Nephron (organoid): ENCODE results near the gene UBR4.

Source experiments
- H3K27ac Mint-ChIP-seq, 3 experiments: 2 replicates each; pipeline ENCODE4 v1.8.0; 2020; ENCODE audit warnings: mixed read lengths in 3 of 3, mild to moderate bottlenecking in 2 of 3, moderate library complexity in 1 of 3
- H3K27me3 Mint-ChIP-seq: 2 replicates; pipeline ENCODE4 v1.8.0; 2021; ENCODE audit warnings: low read depth, mild to moderate bottlenecking, moderate library complexity, mixed read lengths
- H3K36me3 Mint-ChIP-seq: 2 replicates; pipeline ENCODE4 v1.8.0; 2020; ENCODE audit warnings: low read depth, mixed read lengths
- H3K4me1 Mint-ChIP-seq: 2 replicates; pipeline ENCODE4 v1.8.0; 2020; ENCODE audit warnings: mixed read lengths
- H3K4me3 Mint-ChIP-seq, 3 experiments: 2 replicates each; pipeline ENCODE4 v1.8.0; 2020; ENCODE audit warnings: mild to moderate bottlenecking in 3 of 3, mixed read lengths in 3 of 3, moderate library complexity in 2 of 3
- H3K9me3 Mint-ChIP-seq: 2 replicates; pipeline ENCODE4 v1.8.0; 2020; ENCODE audit warnings: mixed read lengths
- CTCF ChIP-seq, 3 experiments: fragments of 200-600 bp; sonication (generic); IDR thresholded peaks; one replicate each; pipeline ENCODE4 v1.5.0; 2021; ENCODE audit warnings: antibody characterized with exemption in 3 of 3; ENCODE audit not compliant: unreplicated experiment in 3 of 3

The UBR4 gene

DNA sequence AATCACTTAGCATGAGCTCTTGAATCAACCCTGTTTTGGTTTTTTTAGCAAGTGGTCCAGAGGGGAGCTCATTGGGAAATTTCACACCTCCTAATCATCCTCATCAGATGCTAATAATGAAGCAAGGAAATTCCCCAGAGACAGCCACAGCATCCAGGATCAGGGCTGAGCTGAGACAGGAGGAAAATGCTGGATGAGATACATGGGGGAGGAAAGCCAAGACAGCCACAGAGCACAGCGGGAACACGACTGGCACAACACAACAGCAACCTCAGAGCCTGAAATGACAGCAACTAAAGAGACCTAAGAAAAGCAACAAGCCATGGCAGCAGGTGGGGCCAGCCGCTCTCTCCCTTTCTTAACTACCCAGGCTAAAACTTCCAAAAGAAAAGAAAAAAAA, 70.4 kb downstream of the UBR4 start:
- no peak for TF ChIP-seq CTCF (IDR thresholded peaks at IDR 0.05; ENCODE audit: unreplicated experiment in 3 of 3)
- Mint-ChIP-seq H3K36me3 (peaks cover 92% of the 10 kb centered on the region), H3K9me3 (peaks cover 12% of the 10 kb centered on the region), H3K27ac (no peak overlapping the region), H3K4me3 (no peak overlapping the region), H3K4me1 (no peaks in the 10 kb centered on the region), H3K27me3 (no peaks in the 10 kb centered on the region)

GRCh38 chr1:19138958-19139581, 71.0 kb downstream of the UBR4 start:
- Mint-ChIP-seq H3K4me1 (no peaks in the 10 kb centered on the region), H3K4me3 (no peak overlapping the region), H3K27me3 (no peaks in the 10 kb centered on the region), H3K36me3 (peaks cover 92% of the 10 kb centered on the region), H3K27ac (no peak overlapping the region), H3K9me3 (peaks cover 18% of the 10 kb centered on the region)
- no peak for TF ChIP-seq CTCF (IDR thresholded peaks at IDR 0.05; ENCODE audit: unreplicated experiment in 3 of 3)

DNA sequence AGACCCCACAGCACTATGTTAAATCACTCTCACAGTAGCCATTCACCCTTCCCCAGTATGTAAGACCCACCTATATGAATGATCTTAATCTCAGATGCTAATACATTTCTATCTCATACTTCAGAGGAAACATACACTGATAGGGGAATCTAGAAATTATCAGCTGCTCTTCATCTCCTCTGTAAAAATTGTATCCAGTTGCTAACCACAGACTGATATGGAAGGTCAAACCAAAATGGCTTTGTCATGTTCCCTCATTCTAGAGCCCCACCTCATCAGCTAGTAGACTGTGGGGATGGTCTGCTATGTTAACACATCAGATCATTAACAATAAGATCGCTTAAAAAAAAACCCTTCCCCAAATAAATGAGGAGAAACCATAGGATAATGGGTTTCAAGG, 71.7 kb downstream of the UBR4 start:
- TF ChIP-seq CTCF (IDR thresholded peaks at IDR 0.05; ENCODE audit: unreplicated experiment in 3 of 3): no peak
- H3K9me3 Mint-ChIP-seq: peaks cover 20% of the 10 kb centered on the region
- no peaks in the 10 kb centered on the region for H3K4me1 Mint-ChIP-seq
- no peaks in the 10 kb centered on the region for H3K27me3 Mint-ChIP-seq
- H3K4me3 Mint-ChIP-seq: no peak overlapping the region
- peaks cover 91% of the 10 kb centered on the region for H3K36me3 Mint-ChIP-seq
- H3K27ac Mint-ChIP-seq: no peak overlapping the region

DNA sequence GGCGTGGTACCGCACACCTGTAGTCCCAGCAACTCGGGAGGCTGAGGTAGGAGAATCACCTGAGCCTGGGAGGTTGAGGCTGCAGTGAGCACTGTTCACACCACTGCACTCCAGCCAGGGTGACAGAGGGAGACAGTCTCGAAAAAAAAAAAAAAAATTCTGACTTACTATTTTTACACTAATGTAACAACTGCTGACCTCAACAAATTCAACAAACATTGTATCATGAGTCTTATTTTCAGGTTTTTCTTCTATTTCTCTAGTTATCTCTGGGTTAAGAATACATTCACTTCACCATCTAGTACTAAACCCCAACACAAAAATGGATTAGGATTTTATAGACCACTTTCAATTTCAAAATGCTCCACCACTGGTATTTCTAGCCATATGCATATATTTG, 72.9 kb downstream of the UBR4 start:
- no peak for TF ChIP-seq CTCF (IDR thresholded peaks at IDR 0.05; ENCODE audit: unreplicated experiment in 3 of 3)
- peaks cover 21% of the 10 kb centered on the region for H3K9me3 Mint-ChIP-seq
- no peak overlapping the region for H3K27ac Mint-ChIP-seq
- H3K4me1 Mint-ChIP-seq: no peaks in the 10 kb centered on the region
- H3K4me3 Mint-ChIP-seq: no peak overlapping the region
- peaks cover 94% of the 10 kb centered on the region for H3K36me3 Mint-ChIP-seq
- H3K27me3 Mint-ChIP-seq: no peaks in the 10 kb centered on the region

GRCh38 chr1:19133360-19133759, 76.7 kb downstream of the UBR4 start:
- Mint-ChIP-seq H3K4me1 (no peaks in the 10 kb centered on the region), H3K27me3 (no peaks in the 10 kb centered on the region), H3K36me3 (peaks cover 84% of the 10 kb centered on the region), H3K4me3 (no peak overlapping the region), H3K9me3 (peaks cover 21% of the 10 kb centered on the region), H3K27ac (no peak overlapping the region)
- no peak for TF ChIP-seq CTCF (IDR thresholded peaks at IDR 0.05; ENCODE audit: unreplicated experiment in 3 of 3)

- H3K27me3 Mint-ChIP-seq: no peaks in the 10 kb centered on the region
- TF ChIP-seq CTCF (IDR thresholded peaks at IDR 0.05; ENCODE audit: unreplicated experiment in 3 of 3): no peak
- H3K9me3 Mint-ChIP-seq: peaks cover 15% of the 10 kb centered on the region
- no peak overlapping the region for H3K27ac Mint-ChIP-seq
- no peaks in the 10 kb centered on the region for H3K4me1 Mint-ChIP-seq
- no peak overlapping the region for H3K4me3 Mint-ChIP-seq
- H3K36me3 Mint-ChIP-seq: peaks cover 78% of the 10 kb centered on the region
Observed at GRCh38 chr1:19130468-19130867, 79.6 kb downstream of the UBR4 start.
